ENCODE measurements around the gene DSCAML1.

The DSCAML1 gene

DNA sequence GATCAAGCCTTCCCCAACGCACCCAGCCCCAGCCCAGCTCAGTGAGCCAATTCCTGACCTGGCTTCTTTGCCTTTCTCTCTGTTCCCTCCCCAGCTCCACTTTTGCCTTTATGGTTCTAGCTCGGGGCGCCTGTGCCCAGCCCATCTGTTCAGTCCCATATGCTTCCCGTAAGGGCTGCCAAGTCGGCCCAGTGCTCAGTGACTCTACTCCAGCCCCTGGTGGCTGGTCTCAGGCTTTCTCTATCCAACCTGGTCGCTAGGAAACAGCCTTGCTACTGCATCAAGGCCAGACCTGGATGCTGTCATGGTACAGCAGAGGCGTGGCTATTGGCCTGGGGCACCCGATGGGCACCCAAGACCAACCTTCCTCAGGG is 178.0 kb downstream of the DSCAML1 start:
- TF ChIP-seq TAF1 (IDR thresholded peaks at IDR 0.05; ENCODE audit: borderline replicate concordance, insufficient read depth, low read length), result no peak
- no peak for TF ChIP-seq FOXP2 (optimal IDR thresholded peaks at IDR 0.05; ENCODE audit: borderline replicate concordance, extremely low read depth, extremely low read length, insufficient read depth)
- TF ChIP-seq SIN3A (IDR thresholded peaks at IDR 0.05; ENCODE audit: borderline replicate concordance, insufficient read depth, low read length), result no peak
- no peak for TF ChIP-seq POLR2AphosphoS5 (IDR thresholded peaks at IDR 0.05; ENCODE audit: low read depth, low read length)
- TF ChIP-seq, protein P1, sequence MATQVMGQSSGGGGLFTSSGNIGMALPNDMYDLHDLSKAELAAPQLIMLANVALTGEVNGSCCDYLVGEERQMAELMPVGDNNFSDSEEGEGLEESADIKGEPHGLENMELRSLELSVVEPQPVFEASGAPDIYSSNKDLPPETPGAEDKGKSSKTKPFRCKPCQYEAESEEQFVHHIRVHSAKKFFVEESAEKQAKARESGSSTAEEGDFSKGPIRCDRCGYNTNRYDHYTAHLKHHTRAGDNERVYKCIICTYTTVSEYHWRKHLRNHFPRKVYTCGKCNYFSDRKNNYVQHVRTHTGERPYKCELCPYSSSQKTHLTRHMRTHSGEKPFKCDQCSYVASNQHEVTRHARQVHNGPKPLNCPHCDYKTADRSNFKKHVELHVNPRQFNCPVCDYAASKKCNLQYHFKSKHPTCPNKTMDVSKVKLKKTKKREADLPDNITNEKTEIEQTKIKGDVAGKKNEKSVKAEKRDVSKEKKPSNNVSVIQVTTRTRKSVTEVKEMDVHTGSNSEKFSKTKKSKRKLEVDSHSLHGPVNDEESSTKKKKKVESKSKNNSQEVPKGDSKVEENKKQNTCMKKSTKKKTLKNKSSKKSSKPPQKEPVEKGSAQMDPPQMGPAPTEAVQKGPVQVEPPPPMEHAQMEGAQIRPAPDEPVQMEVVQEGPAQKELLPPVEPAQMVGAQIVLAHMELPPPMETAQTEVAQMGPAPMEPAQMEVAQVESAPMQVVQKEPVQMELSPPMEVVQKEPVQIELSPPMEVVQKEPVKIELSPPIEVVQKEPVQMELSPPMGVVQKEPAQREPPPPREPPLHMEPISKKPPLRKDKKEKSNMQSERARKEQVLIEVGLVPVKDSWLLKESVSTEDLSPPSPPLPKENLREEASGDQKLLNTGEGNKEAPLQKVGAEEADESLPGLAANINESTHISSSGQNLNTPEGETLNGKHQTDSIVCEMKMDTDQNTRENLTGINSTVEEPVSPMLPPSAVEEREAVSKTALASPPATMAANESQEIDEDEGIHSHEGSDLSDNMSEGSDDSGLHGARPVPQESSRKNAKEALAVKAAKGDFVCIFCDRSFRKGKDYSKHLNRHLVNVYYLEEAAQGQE (IDR thresholded peaks at IDR 0.05; ENCODE audit: insufficient read depth in 1 of 2, low read depth in 2 of 2, low read length in 2 of 2), result no peak

DNA sequence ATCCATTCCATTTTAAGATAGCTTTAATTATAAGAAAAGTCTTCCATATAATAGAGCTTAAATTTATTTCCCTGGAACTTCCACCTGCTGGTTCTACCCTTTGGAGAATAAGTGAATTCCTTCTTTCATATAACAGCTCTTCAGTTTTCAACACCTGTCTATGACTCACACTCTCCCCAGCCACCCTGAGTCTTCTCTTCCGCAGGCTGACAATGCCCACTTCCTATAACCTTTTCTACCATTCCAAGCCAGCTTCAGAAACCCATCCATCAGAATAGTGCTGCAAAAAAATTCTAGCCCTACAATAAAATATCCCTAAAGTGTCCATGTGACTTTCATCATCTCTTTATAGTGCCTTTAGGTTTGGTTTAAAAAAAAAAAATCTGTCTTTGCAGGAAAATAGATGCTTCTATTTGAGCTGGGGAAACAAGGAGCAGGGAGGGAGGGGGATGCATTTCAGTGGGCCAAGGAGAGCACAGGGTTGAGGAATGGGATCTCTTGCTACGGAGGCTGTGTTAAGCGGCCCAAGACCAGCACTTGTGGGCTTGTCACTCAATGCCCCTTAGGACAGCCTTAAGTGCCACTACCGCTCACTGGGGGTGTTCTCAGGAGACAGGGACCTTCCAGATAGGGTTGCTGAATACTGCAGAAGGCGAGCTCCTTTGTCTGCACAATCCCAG is 178.6 kb downstream of the DSCAML1 start:
- no peak for TF ChIP-seq POLR2AphosphoS5 (IDR thresholded peaks at IDR 0.05; ENCODE audit: low read depth, low read length)
- no peak for TF ChIP-seq FOXP2 (optimal IDR thresholded peaks at IDR 0.05; ENCODE audit: borderline replicate concordance, extremely low read depth, extremely low read length, insufficient read depth)
- TF ChIP-seq TAF1 (IDR thresholded peaks at IDR 0.05; ENCODE audit: borderline replicate concordance, insufficient read depth, low read length), result no peak
- TF ChIP-seq, protein P1 (IDR thresholded peaks at IDR 0.05; ENCODE audit: insufficient read depth in 1 of 2, low read depth in 2 of 2, low read length in 2 of 2), result no peak

DNA sequence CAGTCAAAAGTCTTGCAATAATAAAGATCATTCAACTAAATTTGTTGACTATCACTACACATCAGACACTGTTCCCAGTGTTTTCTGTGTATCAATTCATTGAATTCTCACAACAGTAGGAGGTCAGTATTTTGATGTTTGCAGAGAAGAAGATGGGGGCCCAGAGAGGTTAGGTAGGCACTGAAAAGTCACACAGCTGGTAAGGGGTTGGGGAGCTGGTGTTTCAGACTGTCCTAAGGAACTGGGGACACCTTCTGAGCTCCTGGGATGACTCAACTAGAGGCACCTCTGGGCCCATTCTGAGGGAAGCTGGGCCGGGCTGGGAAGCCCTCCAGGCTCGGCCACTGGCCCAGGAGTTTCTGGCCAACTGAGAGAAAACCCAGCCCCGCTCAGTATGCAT is 180.0 kb downstream of the DSCAML1 start:
- TF ChIP-seq, protein P1 (IDR thresholded peaks at IDR 0.05; ENCODE audit: insufficient read depth in 1 of 2, low read depth in 2 of 2, low read length in 2 of 2), result no peak
- TF ChIP-seq POLR2AphosphoS5 (IDR thresholded peaks at IDR 0.05; ENCODE audit: low read depth, low read length), result no peak
- TF ChIP-seq SIN3A (IDR thresholded peaks at IDR 0.05; ENCODE audit: borderline replicate concordance, insufficient read depth, low read length), result no peak
- no peak for TF ChIP-seq FOXP2 (optimal IDR thresholded peaks at IDR 0.05; ENCODE audit: borderline replicate concordance, extremely low read depth, extremely low read length, insufficient read depth)
- no peak for TF ChIP-seq TAF1 (IDR thresholded peaks at IDR 0.05; ENCODE audit: borderline replicate concordance, insufficient read depth, low read length)

DNA sequence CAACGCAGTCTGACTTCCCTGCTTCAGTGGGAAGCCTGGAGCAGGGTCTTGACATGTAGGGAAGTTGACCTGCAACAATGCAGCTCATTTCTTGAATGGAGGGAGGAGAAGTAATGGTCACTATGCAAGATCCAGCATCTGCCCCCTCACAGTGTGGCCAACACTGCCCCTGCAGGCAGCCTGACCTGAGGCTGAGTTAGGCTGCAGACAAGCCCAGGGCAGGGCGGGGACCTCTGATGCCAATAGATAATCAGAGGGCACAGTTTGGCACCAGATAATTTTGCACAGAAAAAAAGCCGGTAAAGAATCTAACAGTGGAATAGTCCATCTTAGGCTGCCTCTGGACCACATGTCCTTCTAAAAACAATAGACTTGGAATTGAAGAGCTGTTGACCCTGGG is 182.3 kb downstream of the DSCAML1 start:
- TF ChIP-seq FOXP2 (optimal IDR thresholded peaks at IDR 0.05; ENCODE audit: borderline replicate concordance, extremely low read depth, extremely low read length, insufficient read depth) (no peak), TAF1 (IDR thresholded peaks at IDR 0.05; ENCODE audit: borderline replicate concordance, insufficient read depth, low read length) (no peak), SIN3A (IDR thresholded peaks at IDR 0.05; ENCODE audit: borderline replicate concordance, insufficient read depth, low read length) (no peak), POLR2AphosphoS5 (IDR thresholded peaks at IDR 0.05; ENCODE audit: low read depth, low read length) (no peak)
- TF ChIP-seq, protein P1 (IDR thresholded peaks at IDR 0.05; ENCODE audit: insufficient read depth in 1 of 2, low read depth in 2 of 2, low read length in 2 of 2), result no peak
